Stimulated activated CD4-positive, alpha-beta T cell treated with anti-CD3 and anti-CD28 coated beads, Interleukin-1b, Interleukin-23, amount 100 ng/mL, for 48 hours (primary cell): ENCODE measurements around the gene ARID4B.
"Not testable (repeated sequence)": the region's sequence is repeated elsewhere in the genome, so short reads cannot be mapped to it uniquely, and the experiment has no call there.

Source experiments
- DNase-seq: peaks from one replicate; pipeline ENCODE4 v3.0.0-alpha.2; 2020

Gene ARID4B

DNA sequence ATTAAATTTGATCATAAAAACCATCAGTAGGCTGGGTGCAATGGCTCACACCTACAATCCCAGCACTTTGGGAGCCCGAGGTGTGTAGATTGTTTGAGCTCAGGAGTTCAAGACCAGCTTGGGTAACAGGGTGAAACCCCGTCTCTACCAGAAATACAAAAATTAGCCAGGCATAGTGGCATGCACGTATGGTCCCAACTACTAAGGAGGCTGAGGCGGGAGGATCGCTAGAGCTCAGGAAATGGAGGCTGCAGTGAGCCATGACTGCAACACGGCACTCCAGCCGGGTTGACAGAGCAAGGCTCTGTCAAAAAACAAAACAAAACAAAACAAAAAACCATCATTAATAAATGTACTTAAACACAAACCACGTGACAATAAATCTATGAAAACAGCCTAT, 61.0 kb downstream of the ARID4B start:
- DNase-seq: no peak

DNA sequence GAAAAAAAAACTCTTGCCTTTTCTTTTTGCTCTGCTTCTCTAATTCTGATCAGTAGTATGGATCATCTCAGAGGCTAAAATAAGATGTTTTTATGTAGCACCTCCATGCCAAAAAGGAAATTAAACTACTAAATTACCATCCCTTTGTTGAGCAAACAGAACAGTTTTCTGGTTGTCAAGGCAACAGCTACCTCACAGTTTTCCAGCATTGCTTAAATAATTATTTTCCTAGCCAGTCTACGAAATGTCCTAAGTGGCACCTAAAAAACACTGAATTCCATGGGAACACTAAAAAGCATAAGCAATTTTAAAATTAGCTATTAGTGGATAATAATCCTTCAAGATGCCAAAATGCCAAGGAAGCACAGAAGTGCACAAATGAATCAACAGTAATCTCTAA, 61.7 kb downstream of the ARID4B start:
- DNase-seq: no peak

- no peak for DNase-seq
Observed at GRCh38 chr1:235265900-235266299, 62.1 kb downstream of the ARID4B start.

GRCh38 chr1:235264327-235264726, 63.7 kb downstream of the ARID4B start:
- no peak for DNase-seq

DNA sequence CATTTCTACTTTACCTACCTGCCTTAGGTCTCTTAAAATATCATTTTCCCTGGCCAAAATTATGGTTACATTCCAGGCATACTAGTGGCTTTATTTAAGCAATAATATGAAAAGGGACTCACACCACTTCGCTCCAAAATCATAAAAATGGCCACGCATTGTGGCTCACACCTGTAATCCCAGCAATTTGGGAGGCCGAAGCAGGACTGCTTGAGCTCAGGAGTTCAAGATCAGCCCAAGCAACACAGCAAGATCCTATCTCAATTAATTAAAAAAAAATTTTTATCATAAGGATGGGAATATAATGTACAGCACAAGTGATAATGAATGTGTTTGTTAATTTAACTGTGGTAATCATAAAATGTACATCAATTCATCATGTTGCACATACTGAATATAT, 65.4 kb downstream of the ARID4B start:
- DNase-seq: no peak

DNA sequence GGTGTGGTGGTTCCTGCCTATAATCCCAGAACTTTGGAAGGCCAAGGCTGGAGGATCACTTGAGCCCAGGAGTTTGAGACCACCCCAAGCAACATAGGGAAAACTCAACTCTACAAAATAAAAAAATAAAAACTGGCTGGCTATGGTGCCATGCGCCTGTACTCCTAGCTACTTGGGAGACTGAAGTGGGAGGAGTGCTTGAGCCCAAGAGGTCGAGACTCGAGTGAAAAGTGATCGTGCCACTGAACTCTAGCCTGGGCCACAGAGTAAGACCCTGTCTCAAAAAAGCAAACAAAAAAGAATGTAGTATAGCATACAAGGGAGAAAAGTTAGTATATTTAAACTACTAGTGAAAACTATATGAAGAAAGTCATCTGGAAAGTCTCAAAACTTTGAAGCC, 66.7 kb downstream of the ARID4B start:
- no peak for DNase-seq

DNA sequence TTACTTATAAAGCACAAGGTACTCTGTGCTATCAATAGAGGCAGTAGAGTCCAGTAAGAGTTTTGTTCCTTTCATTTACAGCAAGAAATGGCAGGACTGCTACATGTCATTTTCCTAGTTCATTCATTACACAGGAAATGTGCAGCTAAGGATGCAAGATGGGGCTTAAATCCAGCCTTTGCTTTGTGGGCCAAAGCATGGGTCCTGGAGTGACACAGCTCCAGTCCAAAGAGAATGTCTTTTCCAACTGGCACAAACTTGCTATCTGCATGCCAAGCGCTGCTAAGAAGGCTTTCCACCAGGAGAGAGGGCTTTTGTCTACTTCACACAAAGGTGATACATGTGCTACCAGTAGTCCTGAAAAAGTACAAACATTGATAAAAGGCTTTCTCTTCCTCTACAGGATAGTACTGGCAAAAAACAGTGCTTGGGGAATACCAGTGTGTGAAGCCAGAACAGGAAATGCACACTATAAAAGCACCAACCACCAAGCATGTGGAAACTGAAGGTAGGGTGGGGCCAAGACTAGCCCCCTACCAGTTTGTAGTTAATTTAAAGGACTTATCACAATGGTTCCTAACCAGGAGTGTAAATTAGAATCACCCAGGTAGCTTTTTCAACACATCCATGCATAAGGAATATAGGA, 68.7 kb downstream of the ARID4B start:
- no peak for DNase-seq

DNA sequence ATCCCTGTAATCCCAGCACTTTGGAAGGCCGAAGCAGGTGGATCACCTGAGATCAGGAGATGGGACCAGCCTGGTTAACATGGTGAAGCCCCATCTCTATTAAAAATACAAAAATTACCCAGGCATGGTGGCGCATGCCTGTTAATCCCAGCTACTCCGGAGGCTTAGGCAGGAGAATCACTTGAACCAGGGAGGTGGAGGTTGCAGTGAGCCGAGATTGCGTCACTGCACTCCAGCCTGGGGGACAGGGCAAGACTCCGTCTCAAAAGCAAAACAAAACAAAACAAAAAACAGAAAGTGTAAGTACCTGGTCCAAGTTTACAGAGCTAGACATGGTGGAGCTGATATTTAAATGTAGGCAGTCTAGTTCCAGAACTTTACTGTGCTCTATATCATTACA, 69.9 kb downstream of the ARID4B start:
- not testable (repeated sequence) for DNase-seq

DNA sequence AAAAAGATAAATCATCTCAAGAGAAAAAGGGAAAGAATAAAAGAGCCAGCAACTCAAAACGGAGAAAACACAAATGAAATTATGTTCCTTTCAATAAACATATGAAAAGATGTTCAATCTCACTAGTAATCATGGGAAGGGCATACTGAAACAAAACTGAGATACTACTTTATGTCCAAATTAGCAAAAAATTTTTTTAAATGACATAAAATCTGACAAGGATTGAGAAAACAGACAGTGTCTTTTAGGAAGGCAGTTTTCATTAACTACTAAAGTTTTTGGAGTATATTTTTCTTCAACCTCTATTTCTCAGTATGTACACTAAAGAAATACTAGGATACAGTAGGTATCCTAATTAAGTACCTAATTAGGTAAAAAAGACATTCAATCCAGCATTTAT, 73.3 kb downstream of the ARID4B start:
- DNase-seq: no peak

DNA sequence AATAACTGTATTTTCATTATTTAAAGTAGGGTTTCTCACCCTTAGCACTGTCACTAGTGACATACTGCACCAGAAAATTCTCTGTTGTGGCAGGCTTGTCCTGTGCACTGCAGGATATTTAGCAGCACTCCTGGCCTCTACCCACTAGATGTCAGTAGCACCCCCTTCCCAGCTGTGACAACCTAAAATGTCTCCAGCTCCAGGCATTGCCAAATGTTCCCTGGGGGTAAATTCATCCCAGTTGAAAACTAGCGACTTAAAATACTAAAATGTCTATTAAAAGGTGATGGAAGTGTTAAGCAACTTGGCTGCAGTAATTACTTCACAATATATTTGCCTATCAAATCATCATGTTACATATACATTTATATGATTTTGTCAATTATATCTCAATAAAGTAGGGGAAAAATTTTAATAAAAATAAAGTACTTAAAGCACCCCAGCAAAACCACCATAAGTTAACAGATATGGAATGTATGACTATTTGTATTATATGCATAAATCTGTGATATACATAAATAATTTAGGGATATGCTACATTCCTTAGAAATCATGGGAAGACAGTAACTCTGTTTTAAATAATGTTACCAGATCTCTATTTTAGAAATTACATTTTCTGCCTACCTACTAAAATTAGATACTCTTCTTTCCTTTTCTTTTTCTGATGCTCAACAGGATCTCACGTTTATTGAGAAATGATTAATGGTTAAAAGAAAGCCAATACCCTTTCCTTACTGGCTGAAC, 74.6 kb downstream of the ARID4B start:
- DNase-seq: peak; percentile 51

DNA sequence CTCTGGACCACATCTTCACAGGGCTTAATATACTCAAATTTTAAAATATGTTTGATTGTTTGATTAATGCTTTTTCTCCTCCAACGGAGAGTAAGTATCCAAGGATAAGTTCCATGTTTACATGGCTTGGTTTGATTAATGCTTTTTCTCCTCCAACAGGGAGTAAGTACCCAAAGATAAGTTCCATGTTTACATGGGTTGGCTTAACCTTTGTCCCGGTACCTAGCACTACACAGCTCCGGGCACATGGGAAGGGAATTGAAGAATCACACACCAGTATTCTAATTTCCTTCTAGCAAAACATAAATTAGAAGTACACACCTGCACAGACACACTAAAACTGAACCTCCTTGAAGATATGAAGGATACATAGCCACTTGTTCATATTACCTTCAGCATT, 77.5 kb downstream of the ARID4B start:
- no peak for DNase-seq

GRCh38 chr1:235246022-235246948, 81.7 kb downstream of the ARID4B start:
- DNase-seq: no peak

GRCh38 chr1:235244974-235245592, 82.9 kb downstream of the ARID4B start:
- DNase-seq: no peak

DNA sequence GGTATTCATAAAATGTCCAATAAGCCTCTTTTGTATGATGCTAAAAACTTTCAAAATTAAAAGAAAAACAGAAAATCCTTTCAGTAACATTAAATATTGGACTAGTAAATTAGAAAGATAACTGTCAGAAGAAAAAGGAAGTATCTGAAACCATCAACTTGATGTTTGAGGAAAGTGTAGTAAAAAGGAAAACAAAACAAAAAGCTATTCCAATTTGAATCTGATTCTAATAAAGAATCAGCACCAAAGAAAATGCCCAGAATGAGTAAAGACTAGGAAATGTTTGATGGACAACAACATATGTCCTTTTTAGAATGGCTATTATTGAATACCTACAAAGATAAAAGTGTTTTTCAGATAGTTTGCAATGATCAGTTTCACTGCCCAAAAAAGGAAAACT, 87.0 kb downstream of the ARID4B start:
- DNase-seq: no peak

DNA sequence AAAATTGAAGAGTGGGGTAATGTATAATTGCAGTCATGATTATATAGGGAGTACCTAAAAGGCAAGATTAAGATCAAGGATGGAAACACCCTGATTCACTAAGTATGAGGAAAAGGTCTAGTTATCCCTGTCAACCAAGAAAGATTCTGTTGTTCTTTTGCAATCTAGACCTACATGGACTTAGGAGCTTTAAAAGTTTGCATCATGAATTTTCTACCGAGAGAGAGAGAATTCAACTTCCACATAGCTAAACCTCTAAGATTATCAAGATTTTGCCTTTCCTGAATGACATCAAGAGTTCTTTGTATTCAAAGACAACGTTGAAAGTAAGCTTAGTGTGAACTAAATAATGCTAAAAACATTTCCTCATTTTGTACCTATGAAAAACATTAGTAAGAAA, 88.1 kb downstream of the ARID4B start:
- DNase-seq: no peak

GRCh38 chr1:235238558-235238957, 89.4 kb downstream of the ARID4B start:
- no peak for DNase-seq

- DNase-seq: no peak
Observed at GRCh38 chr1:235236128-235236527, 91.9 kb downstream of the ARID4B start.

- DNase-seq: no peak
Observed at GRCh38 chr1:235229868-235230267, 98.1 kb downstream of the ARID4B start.

DNA sequence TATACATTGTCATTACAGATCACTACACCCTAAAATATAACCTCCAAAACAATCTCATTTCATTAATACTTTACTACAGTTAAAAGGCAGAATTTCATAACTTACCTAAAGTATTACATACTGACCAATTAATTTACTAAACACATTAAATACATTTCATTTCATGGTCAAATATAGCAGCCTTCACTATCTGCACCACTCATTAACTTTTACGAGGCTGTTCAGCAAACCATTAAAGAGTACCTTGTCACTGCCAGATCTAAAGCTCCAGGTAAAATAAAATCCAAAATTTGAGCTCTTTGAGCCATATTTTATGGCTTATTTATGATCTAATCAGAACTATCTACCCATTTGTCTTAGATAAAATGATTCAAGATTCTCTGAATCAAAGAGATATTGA, 100.6 kb downstream of the ARID4B start:
- no peak for DNase-seq

GRCh38 chr1:235226933-235227332, 101.0 kb downstream of the ARID4B start:
- no peak for DNase-seq

GRCh38 chr1:235225299-235225698, 102.7 kb downstream of the ARID4B start:
- no peak for DNase-seq

- DNase-seq: no peak
Observed at GRCh38 chr1:235221653-235222375, 106.2 kb downstream of the ARID4B start.

GRCh38 chr1:235215453-235215852, 112.5 kb downstream of the ARID4B start:
- no peak for DNase-seq
